Endothelial cell (in vitro differentiated cells): ENCODE results near the gene CKS1B. TPM values are rescaled to one million over a fixed set of nuclear protein-coding genes. Genes with fewer than 3 reads are reported as not detected.

Experiments
- DNase-seq: peaks from one replicate; pipeline ENCODE4 v3.0.0; 2021; ENCODE audit warnings: low spot score
- H3K27ac Mint-ChIP-seq: one replicate; pipeline ENCODE4 v1.8.0; 2021; ENCODE audit warnings: mixed read lengths, inconsistent platforms; ENCODE audit not compliant: unreplicated experiment
- H3K27me3 Mint-ChIP-seq: one replicate; pipeline ENCODE4 v1.8.0; 2021; ENCODE audit warnings: mild to moderate bottlenecking, moderate library complexity, mixed read lengths, inconsistent platforms; ENCODE audit not compliant: unreplicated experiment
- H3K36me3 Mint-ChIP-seq: one replicate; pipeline ENCODE4 v1.8.0; 2021; ENCODE audit warnings: mild to moderate bottlenecking, low read depth, mixed read lengths, inconsistent platforms; ENCODE audit not compliant: unreplicated experiment
- H3K4me1 Mint-ChIP-seq: one replicate; pipeline ENCODE4 v1.8.0; 2021; ENCODE audit warnings: mild to moderate bottlenecking, mixed read lengths, inconsistent platforms; ENCODE audit not compliant: unreplicated experiment
- H3K4me3 Mint-ChIP-seq: one replicate; pipeline ENCODE4 v1.8.0; 2021; ENCODE audit warnings: mild to moderate bottlenecking, mixed read lengths, inconsistent platforms; ENCODE audit not compliant: unreplicated experiment
- H3K9me3 Mint-ChIP-seq: one replicate; pipeline ENCODE4 v1.8.0; 2021; ENCODE audit warnings: mixed read lengths, inconsistent platforms; ENCODE audit not compliant: unreplicated experiment
- CTCF ChIP-seq: fragments of 200-600 bp; sonication (generic); IDR thresholded peaks from one replicate; pipeline ENCODE4 v1.5.0; 2021; ENCODE audit warnings: antibody characterized with exemption; ENCODE audit not compliant: unreplicated experiment
- microRNA-seq: library from miRNA; unstranded; fragments of <30 nt; microRNA quantifications from one replicate; pipeline ENCODE4, GENCODE V29; 2020; ENCODE audit not compliant: unreplicated experiment
- total RNA-seq: library from RNA; stranded (reverse); fragmentation: NEBNext Ultra II Directional; extraction: Animal tissue kit (Norgen Biotek cat#: 25700); gene quantifications from one replicate; pipeline ENCODE4 v1.2.1, GENCODE V29; 2021; ENCODE audit not compliant: unreplicated experiment

CKS1B gene
- total RNA-seq, 1 donor from 2014 or later, result 48.3 TPM

GRCh38 chr1:155026154-155026553, 51.7 kb downstream of the CKS1B start:
- Mint-ChIP-seq H3K4me3 (no peak overlapping the region), H3K36me3 (peaks cover 4% of the 10 kb centered on the region), H3K9me3 (no peaks in the 10 kb centered on the region), H3K27ac (no peak overlapping the region), H3K27me3 (peaks cover 7% of the 10 kb centered on the region), H3K4me1 (peaks cover 23% of the 10 kb centered on the region)
- DNase-seq, result no peak
- no peak for TF ChIP-seq CTCF

- H3K36me3 Mint-ChIP-seq, result peaks cover 4% of the 10 kb centered on the region
- H3K4me3 Mint-ChIP-seq, result no peak overlapping the region
- TF ChIP-seq CTCF, result no peak
- H3K4me1 Mint-ChIP-seq, result peaks cover 23% of the 10 kb centered on the region
- peaks cover 7% of the 10 kb centered on the region for H3K27me3 Mint-ChIP-seq
- no peak overlapping the region for H3K27ac Mint-ChIP-seq
- DNase-seq, result no peak
- H3K9me3 Mint-ChIP-seq, result no peaks in the 10 kb centered on the region
Observed at GRCh38 chr1:155026588-155026987, 52.1 kb downstream of the CKS1B start.

Small RNA genes within 50 kb of the gene (microRNA-seq; reads per million reads assigned to microRNA genes)
- not detected for gene MIR4258

Other genes with a start within 250 kb of the CKS1B start
- 17.3 TPM for gene KCNN3, start 104.4 kb upstream of the CKS1B start, total RNA-seq
- 26.7 TPM for gene PMVK, start 38.0 kb upstream of the CKS1B start, total RNA-seq
- gene PBXIP1, start 18.6 kb upstream of the CKS1B start, total RNA-seq, result 82.1 TPM
- 49.8 TPM for gene PYGO2, start 12.9 kb upstream of the CKS1B start, total RNA-seq
- 915 TPM for gene SHC1, start 3.9 kb upstream of the CKS1B start, total RNA-seq
- 35.9 TPM for gene FLAD1, start 8.7 kb downstream of the CKS1B start, total RNA-seq
- gene LENEP, start 18.9 kb downstream of the CKS1B start, total RNA-seq, result 0.82 TPM
- gene ZBTB7B, start 28.1 kb downstream of the CKS1B start, total RNA-seq, result 23.3 TPM
- 2.8 TPM for gene DCST2, start 59.1 kb downstream of the CKS1B start, total RNA-seq
- gene DCST1, start 59.1 kb downstream of the CKS1B start, total RNA-seq, result not detected
- gene ADAM15, start 76.6 kb downstream of the CKS1B start, total RNA-seq, result 382 TPM
- 25.2 TPM for gene EFNA4, start 89.1 kb downstream of the CKS1B start, total RNA-seq
- gene EFNA3, start 104.2 kb downstream of the CKS1B start, total RNA-seq, result 9.6 TPM
- 413 TPM for gene EFNA1, start 153.2 kb downstream of the CKS1B start, total RNA-seq
- gene SLC50A1, start 161.2 kb downstream of the CKS1B start, total RNA-seq, result 43.9 TPM
- gene DPM3, start 165.8 kb downstream of the CKS1B start, total RNA-seq, result 39.2 TPM
- 173 TPM for gene KRTCAP2, start 198.6 kb downstream of the CKS1B start, total RNA-seq
- gene TRIM46, start 199.2 kb downstream of the CKS1B start, total RNA-seq, result 8.5 TPM
- 35.5 TPM for gene THBS3, start 233.2 kb downstream of the CKS1B start, total RNA-seq
- gene MTX1, start 234.0 kb downstream of the CKS1B start, total RNA-seq, result 38.8 TPM